NT2/D1 (cell line): ENCODE data around the gene FAM241B.

Source experiments
- DNase-seq: peaks from one replicate; pipeline ENCODE4 v3.0.0-alpha.2; 2011; ENCODE audit warnings: low read depth, low spot score
- H3K27me3 ChIP-seq: 2 replicates; pipeline ENCODE4 v1.6.0; 2011; ENCODE audit warnings: mild to moderate bottlenecking; ENCODE audit not compliant: insufficient read length, insufficient read depth
- H3K36me3 ChIP-seq: 2 replicates; pipeline ENCODE4 v1.6.1; 2011; ENCODE audit warnings: mild to moderate bottlenecking, low read length, mixed read lengths; ENCODE audit not compliant: insufficient read depth, insufficient read length
- H3K4me1 ChIP-seq: 2 replicates; pipeline ENCODE4 v1.5.1; 2011; ENCODE audit not compliant: insufficient read depth, insufficient read length
- H3K4me3 ChIP-seq: 2 replicates; pipeline ENCODE4 v1.5.1; 2011; ENCODE audit warnings: low read depth; ENCODE audit not compliant: insufficient read length
- H3K9ac ChIP-seq: 2 replicates; pipeline ENCODE4 v1.6.0; 2011; ENCODE audit warnings: low read depth; ENCODE audit not compliant: insufficient read length
- H3K9me3 ChIP-seq: 2 replicates; pipeline ENCODE4 v1.5.1; 2011; ENCODE audit warnings: mild to moderate bottlenecking, low read length; ENCODE audit not compliant: insufficient read depth
- SUZ12 ChIP-seq: IDR thresholded peaks from 2 replicates; pipeline ENCODE4 v1.6.1; 2011; ENCODE audit not compliant: insufficient read length, insufficient read depth; ENCODE audit errors: extremely low read depth
- YY1 ChIP-seq: IDR thresholded peaks from 2 replicates; pipeline ENCODE4 v1.6.1; 2011; ENCODE audit not compliant: insufficient read length, insufficient read depth
- ZNF274 ChIP-seq: IDR thresholded peaks from 2 replicates; pipeline ENCODE4 v1.6.1; 2011; ENCODE audit warnings: mild to moderate bottlenecking, low read depth, low read length

Gene FAM241B

DNA sequence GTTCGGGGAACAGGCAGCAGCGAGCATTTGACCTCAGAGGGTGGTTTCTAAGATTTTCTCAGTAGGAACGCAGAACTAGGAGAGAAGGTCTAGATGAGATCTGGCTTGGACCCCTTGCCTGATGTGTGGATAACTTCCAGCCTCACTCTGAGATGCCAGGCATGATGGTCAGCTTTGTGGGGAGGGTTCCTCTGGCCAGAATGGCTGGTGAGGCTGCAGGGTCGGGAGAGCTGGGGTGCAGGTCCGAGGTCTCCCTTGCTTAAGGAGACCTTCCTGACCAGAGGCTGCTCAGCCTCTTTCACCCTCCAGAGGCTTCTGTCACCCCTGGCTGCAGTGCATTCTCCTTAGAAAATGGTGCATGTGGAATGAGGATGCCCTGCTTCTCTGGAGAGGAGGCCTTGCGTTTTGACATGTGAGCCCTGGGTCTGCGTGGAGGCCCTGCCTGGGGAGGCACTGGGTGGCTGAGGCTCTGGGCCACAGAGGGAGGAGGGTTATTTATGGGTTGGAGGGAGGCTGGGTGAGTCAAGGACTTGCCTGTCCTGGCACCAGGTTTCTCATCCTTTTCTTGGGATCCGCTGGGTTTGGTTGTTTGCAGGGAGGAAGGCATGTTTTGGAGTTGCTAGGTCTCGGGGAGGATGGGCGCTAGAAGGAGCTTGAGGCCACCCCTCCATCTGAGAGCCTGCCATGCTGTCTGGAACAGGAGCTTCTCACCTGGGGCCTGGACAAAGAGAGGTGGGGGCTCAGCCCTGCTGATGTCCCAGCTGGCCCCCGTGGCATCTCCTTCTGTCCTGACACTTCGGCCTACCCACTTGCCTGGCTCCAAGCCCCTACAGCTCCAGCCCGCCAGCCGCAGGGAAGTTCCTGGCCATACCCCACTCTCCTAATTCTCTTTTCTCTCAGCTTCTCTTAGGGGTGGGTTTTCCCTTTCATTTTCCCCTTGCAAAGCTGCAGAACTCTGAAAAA is 3.9 kb downstream of the FAM241B start:
- Histone ChIP-seq H3K27me3 (peaks cover 17% of the 10 kb centered on the region), H3K36me3 (peaks cover 23% of the 10 kb centered on the region), H3K9ac (no peak overlapping the region), H3K9me3 (no peaks in the 10 kb centered on the region), H3K4me3 (no peak overlapping the region), H3K4me1 (peaks cover 7% of the 10 kb centered on the region)
- TF ChIP-seq YY1 (no peak), SUZ12 (no peak), ZNF274 (no peak)
- DNase-seq: no peak

DNA sequence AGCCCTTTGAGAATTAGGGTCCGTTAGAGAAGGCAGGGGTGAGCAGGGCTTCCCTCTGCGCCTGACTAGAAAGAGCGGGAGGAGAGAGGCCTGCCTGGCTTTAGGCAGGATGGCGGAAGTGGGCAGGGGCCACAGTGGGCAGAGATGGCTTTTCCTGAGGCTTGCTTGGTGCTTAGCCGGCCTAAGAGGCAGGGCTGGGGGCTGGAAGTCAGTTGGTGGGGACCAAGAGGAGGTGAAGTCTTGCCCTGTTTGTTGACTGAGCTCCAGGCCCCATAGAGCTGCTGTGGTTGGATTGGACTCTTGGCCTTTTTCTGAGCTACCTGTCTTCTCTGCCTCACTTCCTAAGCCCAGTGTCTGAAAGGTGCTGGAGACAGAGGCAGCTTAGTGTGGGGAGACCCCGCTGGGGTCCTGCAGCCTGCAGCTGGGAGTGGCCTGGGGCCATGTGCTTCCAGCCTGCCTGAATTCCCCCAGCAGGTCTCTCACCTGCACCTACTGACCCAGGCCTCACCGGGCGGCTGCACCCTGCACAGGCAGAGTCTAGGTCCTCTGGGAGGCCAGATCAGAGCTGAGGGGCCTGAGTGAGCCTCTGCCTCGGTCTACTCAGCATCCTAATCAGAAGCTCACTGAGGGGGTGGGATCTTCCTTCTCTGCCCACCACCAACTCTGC is 4.8 kb downstream of the FAM241B start:
- Histone ChIP-seq H3K9me3 (no peaks in the 10 kb centered on the region), H3K36me3 (peaks cover 23% of the 10 kb centered on the region), H3K27me3 (peaks cover 9% of the 10 kb centered on the region), H3K4me3 (no peak overlapping the region), H3K4me1 (peaks cover 7% of the 10 kb centered on the region), H3K9ac (no peak overlapping the region)
- no peak for DNase-seq
- TF ChIP-seq ZNF274 (no peak), YY1 (no peak), SUZ12 (no peak)

DNA sequence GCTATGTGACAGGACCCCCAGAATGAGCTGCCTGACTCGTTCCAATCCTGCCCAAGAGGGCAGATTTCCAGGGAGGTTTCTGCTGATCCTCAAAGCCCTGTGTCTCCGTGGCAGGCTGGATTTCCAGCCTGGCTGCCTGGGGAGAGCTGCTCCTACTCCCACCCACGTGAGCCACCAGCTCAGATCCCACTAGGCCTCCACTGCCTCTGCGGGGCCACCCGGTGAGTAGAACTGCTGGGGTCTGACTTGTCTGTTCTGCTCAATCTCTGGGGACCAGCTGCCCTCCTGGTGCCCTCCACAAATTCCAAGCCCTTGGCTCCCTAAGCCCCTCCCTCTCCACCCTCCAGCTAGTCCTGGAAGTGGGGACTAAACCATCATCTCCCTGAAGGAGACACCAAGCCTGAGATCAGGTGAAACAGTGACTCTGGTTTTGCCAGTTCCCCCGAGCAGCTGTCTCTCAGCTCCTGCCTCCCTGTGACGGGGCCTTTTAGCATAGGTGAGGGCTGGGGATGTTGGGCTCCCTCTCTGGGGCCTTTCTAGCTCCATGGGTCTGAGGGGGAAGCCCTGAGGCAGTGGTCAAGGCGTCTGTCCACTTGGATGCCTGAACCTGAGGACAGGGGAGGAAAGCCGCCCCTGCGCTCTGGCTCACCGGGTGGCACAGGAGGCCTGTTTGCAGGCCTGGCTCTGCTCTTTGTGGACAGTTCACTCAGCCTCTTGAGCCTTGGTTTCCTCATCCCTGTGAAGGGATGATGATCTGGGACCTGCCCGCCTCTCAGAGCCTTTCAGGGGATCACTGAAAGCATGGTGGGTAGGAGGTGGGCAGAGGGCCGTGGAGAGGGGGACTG is 5.6 kb downstream of the FAM241B start:
- Histone ChIP-seq H3K4me1 (peaks cover 5% of the 10 kb centered on the region), H3K27me3 (peaks cover 6% of the 10 kb centered on the region), H3K9me3 (no peaks in the 10 kb centered on the region), H3K9ac (no peak overlapping the region), H3K36me3 (peaks cover 23% of the 10 kb centered on the region), H3K4me3 (no peak overlapping the region)
- TF ChIP-seq YY1: no peak
- TF ChIP-seq SUZ12: no peak
- TF ChIP-seq ZNF274: no peak
- no peak for DNase-seq

DNA sequence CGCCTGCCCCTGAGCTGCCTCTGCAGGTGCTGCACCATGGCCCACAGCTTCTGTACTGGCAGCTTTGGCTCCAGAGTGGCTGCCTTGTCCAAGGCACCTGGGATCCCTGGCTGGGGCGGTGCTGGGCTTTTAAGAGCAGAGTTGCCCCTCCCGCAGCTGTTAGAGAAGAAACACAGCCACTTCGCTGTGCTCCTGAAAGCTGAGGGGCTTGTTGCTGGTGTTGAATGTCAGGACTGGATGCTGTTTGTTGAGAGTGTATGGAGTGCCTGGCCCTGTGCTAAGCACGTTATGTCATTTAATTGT is 6.2 kb downstream of the FAM241B start:
- no peaks in the 10 kb centered on the region for H3K27me3 ChIP-seq
- peaks cover 5% of the 10 kb centered on the region for H3K4me1 ChIP-seq
- no peak overlapping the region for H3K9ac ChIP-seq
- H3K36me3 ChIP-seq: peaks cover 23% of the 10 kb centered on the region
- no peak overlapping the region for H3K4me3 ChIP-seq
- no peaks in the 10 kb centered on the region for H3K9me3 ChIP-seq
- no peak for DNase-seq
- TF ChIP-seq ZNF274: no peak
- no peak for TF ChIP-seq YY1
- TF ChIP-seq SUZ12: no peak

DNA sequence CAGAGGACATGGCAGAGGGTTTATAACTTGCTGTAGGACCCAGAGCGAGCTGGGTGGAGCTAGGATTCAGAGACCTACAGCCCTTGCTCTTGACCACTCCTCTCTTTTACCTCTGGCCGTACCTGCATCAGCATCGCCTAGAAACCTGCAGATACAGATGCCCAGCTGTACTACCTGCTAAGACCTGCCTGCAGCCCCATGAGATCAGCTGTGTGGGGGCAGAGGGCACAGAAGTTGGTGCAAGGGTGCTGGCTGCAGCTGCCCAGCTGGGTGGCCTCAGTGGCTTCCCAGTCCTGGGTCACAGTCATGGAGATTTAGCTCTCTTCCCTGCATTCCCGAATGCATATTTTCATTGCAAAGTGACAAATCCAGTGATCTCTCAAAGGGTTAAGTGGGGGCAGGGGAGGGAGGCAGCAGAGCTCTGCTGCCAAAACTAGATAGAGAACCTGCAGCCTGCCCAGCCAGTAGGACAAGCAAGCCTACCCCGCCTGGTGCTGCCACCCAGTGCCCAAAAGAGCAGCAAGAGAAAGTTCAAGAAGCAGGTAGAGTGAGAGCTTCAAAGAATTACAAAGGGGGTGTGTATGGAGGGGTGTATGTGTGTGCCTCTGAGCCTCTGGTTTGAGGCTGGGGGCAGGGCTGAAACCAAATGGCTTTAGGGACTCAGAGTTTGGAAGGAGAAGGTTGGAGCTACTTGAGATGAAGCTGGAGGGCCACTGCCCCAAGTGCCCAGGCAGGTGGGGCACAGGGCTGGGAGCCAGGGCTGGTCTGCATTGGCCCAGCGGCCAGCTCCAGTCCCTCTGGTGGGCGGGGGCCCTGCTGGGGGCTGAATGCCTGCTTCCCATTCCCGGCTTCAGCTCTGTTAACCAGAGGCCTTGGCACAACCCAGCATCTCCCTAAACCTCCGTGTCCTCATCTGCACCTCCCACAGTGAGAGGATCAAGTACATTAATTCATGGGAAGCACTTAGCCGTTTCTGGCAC is 6.9 kb downstream of the FAM241B start:
- Histone ChIP-seq H3K4me3 (no peak overlapping the region), H3K4me1 (peaks cover 5% of the 10 kb centered on the region), H3K9ac (no peak overlapping the region), H3K27me3 (no peaks in the 10 kb centered on the region), H3K36me3 (peaks cover 18% of the 10 kb centered on the region), H3K9me3 (no peaks in the 10 kb centered on the region)
- no peak for TF ChIP-seq SUZ12
- no peak for TF ChIP-seq ZNF274
- TF ChIP-seq YY1: no peak
- DNase-seq: no peak

DNA sequence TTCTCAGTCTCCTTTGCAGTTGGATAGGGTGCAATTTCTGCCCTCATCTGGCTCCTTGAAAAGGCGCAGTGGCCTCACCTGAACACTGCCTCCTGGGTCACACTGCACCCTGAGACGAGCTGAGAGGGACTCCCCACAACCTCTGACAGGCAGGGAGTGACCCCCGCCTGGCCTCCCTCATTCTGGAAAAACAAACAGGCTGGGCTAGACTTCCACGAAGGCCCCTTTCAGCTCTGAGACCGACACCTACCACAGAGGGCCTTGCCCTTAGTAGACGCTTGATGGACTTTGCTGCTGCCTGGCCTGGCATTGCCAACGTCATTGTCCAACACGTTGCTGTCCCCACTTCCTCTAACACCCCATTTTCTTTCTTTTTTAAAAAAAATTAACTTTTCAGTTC is 8.6 kb downstream of the FAM241B start:
- no peaks in the 10 kb centered on the region for H3K27me3 ChIP-seq
- no peaks in the 10 kb centered on the region for H3K9me3 ChIP-seq
- DNase-seq: no peak
- H3K36me3 ChIP-seq: peaks cover 7% of the 10 kb centered on the region
- H3K9ac ChIP-seq: no peak overlapping the region
- TF ChIP-seq SUZ12: no peak
- TF ChIP-seq YY1: no peak
- H3K4me3 ChIP-seq: no peak overlapping the region
- peaks cover 5% of the 10 kb centered on the region for H3K4me1 ChIP-seq
